Mammary epithelial cell (primary cell): ENCODE results near the gene ADCY2.

Experiments
- CTCF ChIP-seq, 2 donors: IDR thresholded peaks in 1 of 2; conservative IDR thresholded peaks in 1 of 2; 2 replicates each; pipeline ENCODE4 v1.5.1; 2011 to 2012; ENCODE audit warnings: inconsistent platforms in 2 of 2, low read length in 2 of 2, mild to moderate bottlenecking in 2 of 2, control low read depth in 1 of 2, low read depth in 1 of 2; ENCODE audit not compliant: insufficient read depth in 1 of 2; ENCODE audit errors: extremely low read depth in 1 of 2
- EZH2 ChIP-seq: IDR thresholded peaks from 2 replicates; pipeline ENCODE4 v1.6.1; 2012; ENCODE audit warnings: low read length, inconsistent platforms, borderline replicate concordance

GRCh38 chr5:7391215-7391614 is 4.7 kb upstream of the ADCY2 start:
- TF ChIP-seq CTCF (conservative IDR thresholded peaks at IDR 0.05 in 1 of 2, IDR thresholded peaks at IDR 0.05 in 1 of 2; ENCODE audit: extremely low read depth in 1 of 2, insufficient read depth in 1 of 2, low read depth in 1 of 2, low read length in 2 of 2) (no peak), EZH2 (no peak)
